Measurements from ENCODE around the gene TAF13. TPM values are rescaled to one million over a fixed set of nuclear protein-coding genes. Genes with fewer than 3 reads are reported as not detected.
"Not testable (repeated sequence)": the region's sequence is repeated elsewhere in the genome, so short reads cannot be mapped to it uniquely, and the experiment has no call there.

Gene TAF13
- total RNA-seq, 1 experiment from 2014 or later: 58.8 TPM

DNA sequence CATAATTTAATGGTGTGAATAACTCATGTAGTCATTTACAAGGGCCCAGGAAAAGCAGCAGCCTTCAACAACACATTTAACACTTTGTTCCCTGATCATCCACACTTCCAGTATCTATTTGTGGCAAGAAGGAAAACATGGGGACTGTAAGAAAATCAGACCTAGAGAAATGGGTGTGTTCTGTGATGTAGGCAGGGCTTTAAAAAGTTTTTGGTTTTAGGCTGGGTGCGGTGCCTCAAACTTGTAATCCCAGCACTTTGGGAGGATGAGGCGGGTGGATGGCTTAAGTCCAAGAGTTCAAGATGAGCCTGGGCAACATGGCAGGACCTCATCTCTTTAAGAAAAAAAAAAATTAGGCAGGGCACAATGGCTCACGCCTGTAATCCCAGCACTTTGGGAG, 19.7 kb downstream of the TAF13 start:
- BruUV-seq (replicated peaks): no TSS peak
- Histone ChIP-seq H3K27ac (ENCODE audit: low read depth, low read length, poor library complexity, severe bottlenecking) (no peak overlapping the region), H3K27me3 (replicated peaks; ENCODE audit: insufficient read depth, low read depth, low read length, poor library complexity) (no peaks in the 10 kb centered on the region), H3K4me3 (ENCODE audit: low read depth, low read length, poor library complexity, severe bottlenecking) (no peak overlapping the region), H3K36me3 (ENCODE audit: insufficient read depth, low read length, poor library complexity, severe bottlenecking) (no peaks in the 10 kb centered on the region), H3K9me3 (ENCODE audit: low read depth, low read length, poor library complexity, severe bottlenecking) (no peaks in the 10 kb centered on the region), H3K4me1 (ENCODE audit: insufficient read depth, low read length, poor library complexity, severe bottlenecking) (no peaks in the 10 kb centered on the region)
- POLR2A ChIA-PET (ENCODE audit: low non-redundant PET): no interaction called here
- TF ChIP-seq EZH2 (IDR thresholded peaks at IDR 0.05; ENCODE audit: borderline replicate concordance, low read depth, low read length, poor library complexity, severe bottlenecking): no peak
- TF ChIP-seq, protein P1, sequence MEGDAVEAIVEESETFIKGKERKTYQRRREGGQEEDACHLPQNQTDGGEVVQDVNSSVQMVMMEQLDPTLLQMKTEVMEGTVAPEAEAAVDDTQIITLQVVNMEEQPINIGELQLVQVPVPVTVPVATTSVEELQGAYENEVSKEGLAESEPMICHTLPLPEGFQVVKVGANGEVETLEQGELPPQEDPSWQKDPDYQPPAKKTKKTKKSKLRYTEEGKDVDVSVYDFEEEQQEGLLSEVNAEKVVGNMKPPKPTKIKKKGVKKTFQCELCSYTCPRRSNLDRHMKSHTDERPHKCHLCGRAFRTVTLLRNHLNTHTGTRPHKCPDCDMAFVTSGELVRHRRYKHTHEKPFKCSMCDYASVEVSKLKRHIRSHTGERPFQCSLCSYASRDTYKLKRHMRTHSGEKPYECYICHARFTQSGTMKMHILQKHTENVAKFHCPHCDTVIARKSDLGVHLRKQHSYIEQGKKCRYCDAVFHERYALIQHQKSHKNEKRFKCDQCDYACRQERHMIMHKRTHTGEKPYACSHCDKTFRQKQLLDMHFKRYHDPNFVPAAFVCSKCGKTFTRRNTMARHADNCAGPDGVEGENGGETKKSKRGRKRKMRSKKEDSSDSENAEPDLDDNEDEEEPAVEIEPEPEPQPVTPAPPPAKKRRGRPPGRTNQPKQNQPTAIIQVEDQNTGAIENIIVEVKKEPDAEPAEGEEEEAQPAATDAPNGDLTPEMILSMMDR (conservative IDR thresholded peaks at IDR 0.05; ENCODE audit: low read depth, low read length): no peak
- no peak for DNase-seq (ENCODE audit: low spot score)
- intact Hi-C loops (cut with micrococcal nuclease; ENCODE audit: unreplicated experiment): no loop called here
- CTCF ChIA-PET: no interaction called here

GRCh38 chr1:109052145-109052544, 23.7 kb downstream of the TAF13 start:
- DNase-seq (ENCODE audit: low spot score); POLR2A ChIA-PET (ENCODE audit: low non-redundant PET); H3K36me3 ChIP-seq (ENCODE audit: insufficient read depth, low read length, poor library complexity, severe bottlenecking); H3K27ac ChIP-seq (ENCODE audit: low read depth, low read length, poor library complexity, severe bottlenecking); H3K9me3 ChIP-seq (ENCODE audit: low read depth, low read length, poor library complexity, severe bottlenecking); BruUV-seq (replicated peaks); CTCF ChIA-PET; H3K4me1 ChIP-seq (ENCODE audit: insufficient read depth, low read length, poor library complexity, severe bottlenecking); intact Hi-C loops (cut with micrococcal nuclease; ENCODE audit: unreplicated experiment); H3K4me3 ChIP-seq (ENCODE audit: low read depth, low read length, poor library complexity, severe bottlenecking); H3K27me3 ChIP-seq (replicated peaks; ENCODE audit: insufficient read depth, low read depth, low read length, poor library complexity): not testable (repeated sequence)

GRCh38 chr1:109050228-109050995, 25.4 kb downstream of the TAF13 start:
- no peak overlapping the region for H3K4me3 ChIP-seq (ENCODE audit: low read depth, low read length, poor library complexity, severe bottlenecking)
- CTCF ChIA-PET: no interaction called here
- BruUV-seq (replicated peaks): no TSS peak
- POLR2A ChIA-PET (ENCODE audit: low non-redundant PET): no interaction called here
- H3K27me3 ChIP-seq (replicated peaks; ENCODE audit: insufficient read depth, low read depth, low read length, poor library complexity): no peaks in the 10 kb centered on the region
- H3K4me1 ChIP-seq (ENCODE audit: insufficient read depth, low read length, poor library complexity, severe bottlenecking): no peaks in the 10 kb centered on the region
- no peaks in the 10 kb centered on the region for H3K9me3 ChIP-seq (ENCODE audit: low read depth, low read length, poor library complexity, severe bottlenecking)
- H3K27ac ChIP-seq (ENCODE audit: low read depth, low read length, poor library complexity, severe bottlenecking): no peak overlapping the region
- intact Hi-C loops (cut with micrococcal nuclease; ENCODE audit: unreplicated experiment): no loop called here
- TF ChIP-seq EZH2 (IDR thresholded peaks at IDR 0.05; ENCODE audit: borderline replicate concordance, low read depth, low read length, poor library complexity, severe bottlenecking): no peak
- no peak for DNase-seq (ENCODE audit: low spot score)
- no peaks in the 10 kb centered on the region for H3K36me3 ChIP-seq (ENCODE audit: insufficient read depth, low read length, poor library complexity, severe bottlenecking)

DNA sequence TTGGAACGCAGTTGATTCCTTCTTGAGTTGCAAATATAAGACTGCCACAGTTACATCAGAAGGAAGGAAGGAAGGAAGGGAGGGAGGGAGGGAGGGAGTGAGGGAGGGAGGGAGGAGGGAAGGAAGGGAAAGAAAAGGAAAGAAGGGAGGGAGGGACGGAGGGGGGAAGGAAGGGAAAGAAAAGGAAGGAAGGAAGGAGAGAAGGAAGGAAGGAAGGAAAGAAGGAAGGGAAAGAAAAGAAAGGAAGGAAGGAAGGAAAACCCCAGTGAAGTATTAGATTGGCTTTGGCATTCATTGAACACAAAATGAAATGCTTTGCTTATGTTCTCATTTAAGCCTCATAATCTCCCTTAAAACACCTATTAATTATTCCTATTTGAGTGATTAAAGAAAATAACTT, 27.5 kb downstream of the TAF13 start:
- TF ChIP-seq, protein P1 (conservative IDR thresholded peaks at IDR 0.05; ENCODE audit: low read depth, low read length): no peak
- no peak for TF ChIP-seq EZH2 (IDR thresholded peaks at IDR 0.05; ENCODE audit: borderline replicate concordance, low read depth, low read length, poor library complexity, severe bottlenecking)
- intact Hi-C loops (cut with micrococcal nuclease; ENCODE audit: unreplicated experiment): no loop called here
- CTCF ChIA-PET: no interaction called here
- Histone ChIP-seq H3K9me3 (ENCODE audit: low read depth, low read length, poor library complexity, severe bottlenecking) (no peaks in the 10 kb centered on the region), H3K36me3 (ENCODE audit: insufficient read depth, low read length, poor library complexity, severe bottlenecking) (no peaks in the 10 kb centered on the region), H3K27me3 (replicated peaks; ENCODE audit: insufficient read depth, low read depth, low read length, poor library complexity) (no peaks in the 10 kb centered on the region), H3K4me1 (ENCODE audit: insufficient read depth, low read length, poor library complexity, severe bottlenecking) (no peaks in the 10 kb centered on the region), H3K27ac (ENCODE audit: low read depth, low read length, poor library complexity, severe bottlenecking) (no peak overlapping the region), H3K4me3 (ENCODE audit: low read depth, low read length, poor library complexity, severe bottlenecking) (no peak overlapping the region)
- no peak for DNase-seq (ENCODE audit: low spot score)
- POLR2A ChIA-PET (ENCODE audit: low non-redundant PET): no interaction called here
- no TSS peak for BruUV-seq (replicated peaks)
